Glutamatergic neuron (in vitro differentiated cells): ENCODE data around the gene ZBTB14. TPM values are rescaled to one million over a fixed set of nuclear protein-coding genes. Genes with fewer than 3 reads are reported as not detected.

Experiments
- DNase-seq: peaks from one replicate; pipeline ENCODE4 v3.0.0; 2022
- H3K27ac Mint-ChIP-seq: one replicate; pipeline ENCODE4 v1.8.0; 2020; ENCODE audit warnings: mild to moderate bottlenecking, mixed read lengths, inconsistent platforms; ENCODE audit not compliant: unreplicated experiment
- H3K27me3 Mint-ChIP-seq: one replicate; pipeline ENCODE4 v1.8.0; 2020; ENCODE audit warnings: mild to moderate bottlenecking, moderate library complexity, mixed read lengths, inconsistent platforms; ENCODE audit not compliant: unreplicated experiment
- H3K36me3 Mint-ChIP-seq: one replicate; pipeline ENCODE4 v1.8.0; 2020; ENCODE audit warnings: mild to moderate bottlenecking, mixed read lengths, inconsistent platforms; ENCODE audit not compliant: unreplicated experiment
- H3K4me1 Mint-ChIP-seq: one replicate; pipeline ENCODE4 v1.8.0; 2020; ENCODE audit warnings: mild to moderate bottlenecking, low read depth, mixed read lengths, inconsistent platforms; ENCODE audit not compliant: unreplicated experiment
- H3K4me3 Mint-ChIP-seq: one replicate; pipeline ENCODE4 v1.8.0; 2020; ENCODE audit warnings: mild to moderate bottlenecking, mixed read lengths, inconsistent platforms; ENCODE audit not compliant: unreplicated experiment
- H3K9me3 Mint-ChIP-seq: one replicate; pipeline ENCODE4 v1.8.0; 2020; ENCODE audit warnings: mild to moderate bottlenecking, moderate library complexity, mixed read lengths, inconsistent platforms; ENCODE audit not compliant: unreplicated experiment
- CTCF ChIP-seq: fragments of 200-600 bp; sonication (generic); IDR thresholded peaks from one replicate; pipeline ENCODE4 v1.5.0; 2021; ENCODE audit not compliant: partially characterized antibody, unreplicated experiment
- total RNA-seq: library from RNA; stranded (reverse); fragmentation: NEBNext Ultra II Directional; extraction: Animal tissue kit (Norgen Biotek cat#: 25700); gene quantifications from one replicate; pipeline ENCODE4 v1.2.1, GENCODE V29; 2021; ENCODE audit not compliant: unreplicated experiment

The ZBTB14 gene
- total RNA-seq, 1 donor from 2014 or later, result 9.1 TPM

- peaks cover 7% of the 10 kb centered on the region for H3K9me3 Mint-ChIP-seq
- no peak for TF ChIP-seq CTCF
- H3K4me3 Mint-ChIP-seq, result no peak overlapping the region
- H3K36me3 Mint-ChIP-seq, result peaks cover 13% of the 10 kb centered on the region
- H3K4me1 Mint-ChIP-seq, result no peaks in the 10 kb centered on the region
- H3K27me3 Mint-ChIP-seq, result peaks cover 2% of the 10 kb centered on the region
- no peak for DNase-seq
- H3K27ac Mint-ChIP-seq, result no peak overlapping the region
Measured at GRCh38 chr18:5266721-5267120, 28.8 kb downstream of the ZBTB14 start.

- DNase-seq, result no peak
Measured at GRCh38 chr18:5253910-5254309, 41.6 kb downstream of the ZBTB14 start.

GRCh38 chr18:5251117-5251516 is 44.4 kb downstream of the ZBTB14 start:
- H3K4me3 Mint-ChIP-seq, result no peak overlapping the region
- H3K27me3 Mint-ChIP-seq, result peaks cover 9% of the 10 kb centered on the region
- no peak overlapping the region for H3K27ac Mint-ChIP-seq
- H3K36me3 Mint-ChIP-seq, result no peaks in the 10 kb centered on the region
- TF ChIP-seq CTCF, result no peak
- no peak for DNase-seq
- H3K9me3 Mint-ChIP-seq, result no peaks in the 10 kb centered on the region
- no peaks in the 10 kb centered on the region for H3K4me1 Mint-ChIP-seq

More at GRCh38 chr18:5253910-5254309, 41.6 kb downstream of the ZBTB14 start:
- no peak overlapping the region for H3K27ac Mint-ChIP-seq
- no peaks in the 10 kb centered on the region for H3K36me3 Mint-ChIP-seq
- no peaks in the 10 kb centered on the region for H3K9me3 Mint-ChIP-seq
- H3K4me3 Mint-ChIP-seq, result no peak overlapping the region
- peaks cover 4% of the 10 kb centered on the region for H3K27me3 Mint-ChIP-seq
- no peaks in the 10 kb centered on the region for H3K4me1 Mint-ChIP-seq
- TF ChIP-seq CTCF, result no peak

- H3K27ac Mint-ChIP-seq, result no peak overlapping the region
- no peaks in the 10 kb centered on the region for H3K4me1 Mint-ChIP-seq
- no peak for DNase-seq
- no peak for TF ChIP-seq CTCF
- H3K36me3 Mint-ChIP-seq, result no peaks in the 10 kb centered on the region
- no peaks in the 10 kb centered on the region for H3K9me3 Mint-ChIP-seq
- H3K27me3 Mint-ChIP-seq, result peaks cover 9% of the 10 kb centered on the region
- no peak overlapping the region for H3K4me3 Mint-ChIP-seq
Measured at GRCh38 chr18:5250603-5251002, 44.9 kb downstream of the ZBTB14 start.

- no peak overlapping the region for H3K4me3 Mint-ChIP-seq
- no peaks in the 10 kb centered on the region for H3K36me3 Mint-ChIP-seq
- H3K9me3 Mint-ChIP-seq, result no peaks in the 10 kb centered on the region
- peaks cover 7% of the 10 kb centered on the region for H3K27me3 Mint-ChIP-seq
- DNase-seq, result no peak
- TF ChIP-seq CTCF, result no peak
- peaks cover 2% of the 10 kb centered on the region for H3K4me1 Mint-ChIP-seq
- H3K27ac Mint-ChIP-seq, result no peak overlapping the region
Measured at GRCh38 chr18:5244941-5245340, 50.6 kb downstream of the ZBTB14 start.
